ENCODE data around the gene SLC35E4. TPM values are rescaled to one million over a fixed set of nuclear protein-coding genes. Genes with fewer than 3 reads are reported as not detected.
A peak's percentile ranks its signal among the peaks of the same experiment; 100 is the strongest.

SLC35E4 gene
- total and polyA plus RNA-seq, 9 of the 15 experiments (the other 6 are each of a cell fraction or from before 2014, with no cell fraction given), result 0.06 to 2.3 (median 0.86) TPM; not detected in 1

- peak; percentile 88 for TF ChIP-seq TFAP4 (CRISPR knock-in tag; IDR thresholded peaks at IDR 0.05; ENCODE audit: borderline replicate concordance)
- no peak for TF ChIP-seq RBM15 (IDR thresholded peaks at IDR 0.05; ENCODE audit: insufficient read depth, low read length)
- TF ChIP-seq NFE2 (IDR thresholded peaks at IDR 0.05; ENCODE audit: low read depth), result peak; percentile 93
- TF ChIP-seq LEF1 (IDR thresholded peaks at IDR 0.05), result peak; percentile 70; the same call in 1 of the 2 replicates
- TF ChIP-seq MAFK (IDR thresholded peaks at IDR 0.05; ENCODE audit: low read length), result peak; percentile 84
- TF ChIP-seq MAZ (CRISPR knock-in tag; conservative IDR thresholded peaks at IDR 0.05 in 1 of 2, IDR thresholded peaks at IDR 0.05 in 1 of 2), result 0 out of 4 replicates have a peak, but pooled peaks of 1 of the 2 experiments have one; percentile 18
- TF ChIP-seq FOSL1 (tag; conservative IDR thresholded peaks at IDR 0.05), result peak; percentile 84
- 0 out of 2 replicates have a peak, but pooled peaks have one; percentile 19 for TF ChIP-seq HMBOX1 (IDR thresholded peaks at IDR 0.05)
- TF ChIP-seq, protein P1, sequence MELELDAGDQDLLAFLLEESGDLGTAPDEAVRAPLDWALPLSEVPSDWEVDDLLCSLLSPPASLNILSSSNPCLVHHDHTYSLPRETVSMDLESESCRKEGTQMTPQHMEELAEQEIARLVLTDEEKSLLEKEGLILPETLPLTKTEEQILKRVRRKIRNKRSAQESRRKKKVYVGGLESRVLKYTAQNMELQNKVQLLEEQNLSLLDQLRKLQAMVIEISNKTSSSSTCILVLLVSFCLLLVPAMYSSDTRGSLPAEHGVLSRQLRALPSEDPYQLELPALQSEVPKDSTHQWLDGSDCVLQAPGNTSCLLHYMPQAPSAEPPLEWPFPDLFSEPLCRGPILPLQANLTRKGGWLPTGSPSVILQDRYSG (tag; conservative IDR thresholded peaks at IDR 0.05; ENCODE audit: low read depth), result peak; percentile 75; the same call in 1 of the 2 replicates
- TF ChIP-seq ZNF146 (CRISPR knock-in tag; IDR thresholded peaks at IDR 0.05; ENCODE audit: unreplicated experiment), result no peak
- peak; percentile 60; the same call in 1 of the 2 replicates for TF ChIP-seq SMAD4 (CRISPR knock-in tag; conservative IDR thresholded peaks at IDR 0.05)
- peak; percentile 22; the same call in 1 of the 2 replicates for TF ChIP-seq NR2C1 (IDR thresholded peaks at IDR 0.05)
- peak; percentile 67 for TF ChIP-seq NR2C1 (tag; IDR thresholded peaks at IDR 0.05)
- TF ChIP-seq ASH1L (IDR thresholded peaks at IDR 0.05; ENCODE audit: borderline replicate concordance, low read depth, partially characterized antibody), result no peak
- TF ChIP-seq HDAC1 (IDR thresholded peaks at IDR 0.05), result peak in 1 of 2 experiments; percentile 40; a peak in 1 of 4 replicates
- TF ChIP-seq ELF4 (CRISPR knock-in tag; IDR thresholded peaks at IDR 0.05), result no peak
- TF ChIP-seq DACH1 (IDR thresholded peaks at IDR 0.05; ENCODE audit: partially characterized antibody), result peak; percentile 41
- peak; percentile 41; the same call in 1 of the 2 replicates for TF ChIP-seq ZFX (CRISPR knock-in tag; IDR thresholded peaks at IDR 0.05)
- peak; percentile 49; the same call in 1 of the 2 replicates for TF ChIP-seq EP300 (IDR thresholded peaks at IDR 0.05; ENCODE audit: low read length)
- TF ChIP-seq, protein P2, sequence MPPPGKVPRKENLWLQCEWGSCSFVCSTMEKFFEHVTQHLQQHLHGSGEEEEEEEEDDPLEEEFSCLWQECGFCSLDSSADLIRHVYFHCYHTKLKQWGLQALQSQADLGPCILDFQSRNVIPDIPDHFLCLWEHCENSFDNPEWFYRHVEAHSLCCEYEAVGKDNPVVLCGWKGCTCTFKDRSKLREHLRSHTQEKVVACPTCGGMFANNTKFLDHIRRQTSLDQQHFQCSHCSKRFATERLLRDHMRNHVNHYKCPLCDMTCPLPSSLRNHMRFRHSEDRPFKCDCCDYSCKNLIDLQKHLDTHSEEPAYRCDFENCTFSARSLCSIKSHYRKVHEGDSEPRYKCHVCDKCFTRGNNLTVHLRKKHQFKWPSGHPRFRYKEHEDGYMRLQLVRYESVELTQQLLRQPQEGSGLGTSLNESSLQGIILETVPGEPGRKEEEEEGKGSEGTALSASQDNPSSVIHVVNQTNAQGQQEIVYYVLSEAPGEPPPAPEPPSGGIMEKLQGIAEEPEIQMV (tag; conservative IDR thresholded peaks at IDR 0.05; ENCODE audit: low read depth), result 0 out of 2 replicates have a peak, but pooled peaks have one; percentile 29
- peak; percentile 90 for TF ChIP-seq MAFG (tag; conservative IDR thresholded peaks at IDR 0.05)
- peak; percentile 49 for TF ChIP-seq TBP (optimal IDR thresholded peaks at IDR 0.05; ENCODE audit: low read depth, low read length)
These were observed 26.1 kb upstream of the SLC35E4 start (continued) for GRCh38 chr22:30609260-30610185.
